Breast epithelium (tissue), 4 donors: ENCODE measurements around the gene ZNRD2. TPM values are rescaled to one million over a fixed set of nuclear protein-coding genes. Genes with fewer than 3 reads are reported as not detected.
A peak's percentile ranks its signal among the peaks of the same experiment; 100 is the strongest.

Source experiments
- DNase-seq, 2 donors: peaks; one replicate each; pipeline ENCODE4 v3.0.0-alpha.2; 2019; ENCODE audit warnings: low spot score in 2 of 2
- H3K27ac ChIP-seq, 2 donors: fragments of 200-600 bp; sonication (generic) in 1 of 2; one replicate each; pipeline ENCODE4 v1.5.1; 2016 to 2019; ENCODE audit warnings: mild to moderate bottlenecking in 1 of 2
- H3K27me3 ChIP-seq, 2 donors: fragments of 200-600 bp; sonication (generic) in 1 of 2; one replicate each; pipeline versions ENCODE4 v1.5.1 to v1.6.0; 2017 to 2019; ENCODE audit warnings: control low read depth in 1 of 2, mild to moderate bottlenecking in 1 of 2
- H3K36me3 ChIP-seq: fragments of 200-600 bp; one replicate; pipeline ENCODE4 v1.5.1; 2019
- H3K4me1 ChIP-seq, 2 donors: fragments of 200-600 bp; sonication (generic); one replicate each; pipeline ENCODE4 v1.5.1; 2016 to 2019; ENCODE audit warnings: control low read depth in 1 of 2
- H3K4me3 ChIP-seq, 3 donors: fragments of 200-600 bp; sonication (generic); 1 replicate in 2 of 3; 2 replicates in 1 of 3; pipeline ENCODE4 v1.5.1; 2016 to 2019; ENCODE audit warnings: mild to moderate bottlenecking in 3 of 3, moderate library complexity in 2 of 3
- H3K9me3 ChIP-seq, 2 donors: fragments of 200-600 bp; sonication (generic) in 1 of 2; one replicate each; pipeline ENCODE4 v1.5.1; 2016 to 2019; ENCODE audit warnings: control low read depth in 1 of 2
- POLR2A ChIP-seq: fragments of 450-650 bp; IDR thresholded peaks from one replicate; pipeline ENCODE4 v1.6.1; 2016; ENCODE audit warnings: antibody characterized with exemption, mild to moderate bottlenecking, moderate library complexity
- POLR2AphosphoS5 ChIP-seq, 3 donors: sonication (generic); formaldehyde crosslinking; IDR thresholded peaks; one replicate each; pipeline ENCODE4 v1.6.1; 2017; ENCODE audit warnings: antibody characterized with exemption in 3 of 3
- intact Hi-C: fragments of 100-400 bp; cut with DNase I; formaldehyde crosslinking; loops from one replicate; pipeline ENCODE4 v1.15.1; 2023; ENCODE audit warnings: low total_unique reads
- total RNA-seq, 3 donors: library from RNA; depleted of rRNA; stranded (reverse); fragments of >200 nt; gene quantifications; one replicate each; pipeline ENCODE4 v1.1.0, GENCODE V29; 2016
- TF ChIP-seq, protein P1 (sequence below), 3 donors: fragments of 450-650 bp; IDR thresholded peaks; one replicate each; pipeline ENCODE4 v1.5.1; 2016 to 2017; ENCODE audit warnings: antibody characterized with exemption in 3 of 3, mild to moderate bottlenecking in 3 of 3, moderate library complexity in 3 of 3

The ZNRD2 gene
- total RNA-seq, 3 donors from 2014 or later: 48.9 to 60.0 (median 59.4) TPM

DNA sequence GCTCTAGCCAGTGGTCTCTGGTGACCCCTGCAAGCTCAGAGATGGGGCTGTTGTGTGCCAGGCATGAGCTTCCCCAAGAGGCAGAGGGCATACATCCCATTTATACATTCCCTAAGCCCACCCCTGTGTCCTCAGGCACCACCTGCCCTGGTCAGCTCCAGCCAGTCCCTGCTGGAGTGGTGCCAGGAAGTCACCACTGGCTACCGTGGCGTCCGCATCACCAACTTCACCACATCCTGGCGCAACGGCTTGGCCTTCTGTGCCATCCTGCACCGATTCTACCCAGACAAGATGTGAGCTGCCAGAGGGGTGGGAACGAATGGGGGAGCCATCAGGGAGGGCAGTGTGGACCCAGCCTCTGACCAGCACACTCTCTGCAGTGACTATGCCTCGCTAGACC is 13.8 kb downstream of the ZNRD2 start:
- H3K4me1 ChIP-seq: no peaks in the 10 kb centered on the region
- no peak for DNase-seq
- H3K27ac ChIP-seq: no peak overlapping the region
- TF ChIP-seq, protein P1, sequence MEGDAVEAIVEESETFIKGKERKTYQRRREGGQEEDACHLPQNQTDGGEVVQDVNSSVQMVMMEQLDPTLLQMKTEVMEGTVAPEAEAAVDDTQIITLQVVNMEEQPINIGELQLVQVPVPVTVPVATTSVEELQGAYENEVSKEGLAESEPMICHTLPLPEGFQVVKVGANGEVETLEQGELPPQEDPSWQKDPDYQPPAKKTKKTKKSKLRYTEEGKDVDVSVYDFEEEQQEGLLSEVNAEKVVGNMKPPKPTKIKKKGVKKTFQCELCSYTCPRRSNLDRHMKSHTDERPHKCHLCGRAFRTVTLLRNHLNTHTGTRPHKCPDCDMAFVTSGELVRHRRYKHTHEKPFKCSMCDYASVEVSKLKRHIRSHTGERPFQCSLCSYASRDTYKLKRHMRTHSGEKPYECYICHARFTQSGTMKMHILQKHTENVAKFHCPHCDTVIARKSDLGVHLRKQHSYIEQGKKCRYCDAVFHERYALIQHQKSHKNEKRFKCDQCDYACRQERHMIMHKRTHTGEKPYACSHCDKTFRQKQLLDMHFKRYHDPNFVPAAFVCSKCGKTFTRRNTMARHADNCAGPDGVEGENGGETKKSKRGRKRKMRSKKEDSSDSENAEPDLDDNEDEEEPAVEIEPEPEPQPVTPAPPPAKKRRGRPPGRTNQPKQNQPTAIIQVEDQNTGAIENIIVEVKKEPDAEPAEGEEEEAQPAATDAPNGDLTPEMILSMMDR (IDR thresholded peaks at IDR 0.05): no peak
- TF ChIP-seq POLR2A (no peak), POLR2AphosphoS5 (IDR thresholded peaks at IDR 0.05) (no peak)
- no peaks in the 10 kb centered on the region for H3K9me3 ChIP-seq
- H3K36me3 ChIP-seq: no peaks in the 10 kb centered on the region
- H3K27me3 ChIP-seq: no peaks in the 10 kb centered on the region
- intact Hi-C loops: no loop called here
- H3K4me3 ChIP-seq: no peak overlapping the region

DNA sequence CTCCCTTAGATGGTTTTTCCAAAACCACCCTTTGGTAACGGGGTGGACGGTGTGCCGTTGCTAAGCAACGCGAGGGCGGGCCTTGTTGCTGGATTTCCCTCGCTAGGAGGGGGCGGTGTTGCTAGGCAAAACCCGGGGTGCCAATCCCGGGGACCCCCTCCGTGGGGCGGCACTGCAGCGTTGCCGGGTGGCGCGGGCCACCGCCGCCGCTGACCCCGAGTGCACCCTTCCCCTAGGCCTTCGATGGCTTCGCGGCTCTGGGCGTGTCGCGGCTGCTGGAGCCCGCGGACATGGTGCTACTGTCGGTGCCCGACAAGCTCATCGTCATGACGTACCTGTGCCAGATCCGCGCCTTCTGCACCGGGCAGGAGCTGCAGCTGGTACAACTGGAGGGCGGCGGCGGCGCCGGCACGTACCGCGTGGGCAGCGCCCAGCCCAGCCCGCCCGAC is 14.5 kb downstream of the ZNRD2 start:
- H3K36me3 ChIP-seq: no peaks in the 10 kb centered on the region
- no peaks in the 10 kb centered on the region for H3K4me1 ChIP-seq
- no peak overlapping the region for H3K4me3 ChIP-seq
- H3K27me3 ChIP-seq: no peaks in the 10 kb centered on the region
- no peak for DNase-seq
- intact Hi-C loops: loop anchor here (5.0 kb wide), 1 partner anchor 42 kb away; no protein-coding TSS in a partner anchor
- H3K27ac ChIP-seq: no peak overlapping the region
- H3K9me3 ChIP-seq: no peaks in the 10 kb centered on the region
- TF ChIP-seq POLR2AphosphoS5 (IDR thresholded peaks at IDR 0.05) (no peak), POLR2A (no peak)
- TF ChIP-seq, protein P1 (IDR thresholded peaks at IDR 0.05): no peak

DNA sequence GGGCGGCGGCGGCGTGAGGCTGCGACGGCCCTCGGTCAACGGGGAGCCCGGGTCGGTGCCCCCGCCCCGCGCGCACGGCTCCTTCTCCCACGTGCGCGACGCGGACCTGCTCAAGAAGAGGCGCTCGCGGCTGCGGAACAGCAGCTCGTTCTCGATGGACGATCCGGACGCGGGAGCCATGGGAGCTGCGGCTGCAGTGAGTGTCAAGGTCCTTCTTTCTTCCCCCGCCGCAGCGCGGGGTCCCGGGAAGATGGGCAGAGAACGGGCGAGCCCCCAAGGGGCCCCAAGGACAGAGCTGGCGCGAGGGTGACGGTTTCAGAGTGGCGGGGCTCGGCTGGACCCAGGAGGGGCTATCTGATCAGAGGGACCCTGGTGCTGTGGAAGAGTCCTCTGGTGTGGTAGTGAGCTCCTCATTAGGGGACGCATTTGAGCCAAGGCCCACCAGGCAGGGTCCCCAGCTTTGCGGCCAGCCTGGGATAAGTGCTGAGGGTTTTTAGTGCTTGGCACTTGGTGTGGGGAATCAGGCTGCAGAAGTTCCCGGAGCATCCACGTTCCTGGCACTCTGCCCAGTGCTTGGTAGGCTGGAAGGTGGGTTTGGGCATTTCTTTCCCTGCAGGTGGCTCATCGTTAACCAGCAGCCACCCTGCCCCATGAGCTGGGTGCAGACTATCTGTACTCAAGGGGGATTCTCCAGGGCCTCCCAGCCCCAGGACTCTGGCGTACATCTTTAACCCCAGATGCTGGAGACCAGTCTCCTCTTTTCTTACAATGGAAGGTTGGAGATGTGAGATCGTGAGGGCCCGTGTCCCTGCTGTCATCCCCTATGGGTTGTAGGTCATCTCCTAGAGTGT is 15.3 kb downstream of the ZNRD2 start:
- intact Hi-C loops: loop anchor here (5.0 kb wide), 1 partner anchor 43 kb away; no protein-coding TSS in a partner anchor
- TF ChIP-seq, protein P1 (IDR thresholded peaks at IDR 0.05): no peak
- TF ChIP-seq POLR2A: no peak
- TF ChIP-seq POLR2AphosphoS5 (IDR thresholded peaks at IDR 0.05): no peak
- Histone ChIP-seq H3K4me3 (no peak overlapping the region), H3K36me3 (no peaks in the 10 kb centered on the region), H3K27me3 (no peaks in the 10 kb centered on the region), H3K27ac (no peak overlapping the region), H3K9me3 (no peaks in the 10 kb centered on the region), H3K4me1 (no peaks in the 10 kb centered on the region)
- DNase-seq: no peak

DNA sequence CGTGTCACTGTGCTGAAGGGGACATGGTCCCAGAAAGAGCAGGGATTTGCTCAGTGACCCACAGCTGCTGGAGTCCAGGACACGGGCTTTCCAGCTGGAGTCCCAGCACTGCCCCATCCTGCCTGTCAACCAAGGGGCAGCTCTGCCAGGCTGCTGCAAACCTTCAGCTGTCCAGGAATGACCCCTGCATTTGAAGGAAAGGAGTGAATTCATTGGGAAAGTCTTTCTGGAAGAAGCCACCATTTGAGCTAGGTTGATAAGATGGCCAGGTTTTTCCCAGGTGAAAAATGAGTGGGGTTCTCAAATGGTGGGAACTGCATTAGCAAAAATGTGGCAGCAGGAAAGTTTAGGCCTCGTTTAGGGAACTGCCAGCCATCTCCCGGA is 16.0 kb downstream of the ZNRD2 start:
- H3K4me3 ChIP-seq: no peak overlapping the region
- no peaks in the 10 kb centered on the region for H3K36me3 ChIP-seq
- H3K27me3 ChIP-seq: no peaks in the 10 kb centered on the region
- DNase-seq: no peak
- H3K4me1 ChIP-seq: no peaks in the 10 kb centered on the region
- no peaks in the 10 kb centered on the region for H3K9me3 ChIP-seq
- TF ChIP-seq POLR2A (no peak), POLR2AphosphoS5 (IDR thresholded peaks at IDR 0.05) (no peak)
- TF ChIP-seq, protein P1 (IDR thresholded peaks at IDR 0.05): no peak
- peak overlapping the region in 1 of 2 donors; percentile 56 for H3K27ac ChIP-seq
- intact Hi-C loops: loop anchor here (5.0 kb wide), 1 partner anchor 44 kb away; no protein-coding TSS in a partner anchor

DNA sequence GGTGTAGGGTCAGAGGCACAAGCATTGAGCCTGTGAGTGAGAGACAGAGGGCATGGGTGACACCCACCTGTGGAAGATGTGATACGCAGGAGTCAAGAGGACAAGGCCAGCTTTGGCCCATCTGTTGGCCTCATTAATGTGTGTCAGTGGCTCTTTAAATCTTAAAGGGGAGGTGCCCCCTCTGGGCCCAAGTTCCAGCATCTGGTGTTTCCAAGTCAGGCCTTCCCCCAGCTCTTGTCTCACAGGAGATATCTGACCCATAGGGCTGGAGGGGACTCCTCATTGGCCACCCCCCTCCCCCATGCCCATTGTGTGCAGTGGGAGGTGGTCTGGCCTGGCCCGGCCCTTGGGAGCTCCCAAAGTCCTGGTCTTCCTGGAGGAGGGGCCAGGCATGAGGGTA is 16.4 kb downstream of the ZNRD2 start:
- Histone ChIP-seq H3K36me3 (no peaks in the 10 kb centered on the region), H3K27ac (peak overlapping the region in 1 of 2 donors; percentile 56)

More for the DNA sequence above, 16.4 kb downstream of the ZNRD2 start:
- H3K9me3 ChIP-seq: no peaks in the 10 kb centered on the region
- DNase-seq: no peak
- TF ChIP-seq POLR2AphosphoS5 (IDR thresholded peaks at IDR 0.05) (no peak), POLR2A (no peak)
- TF ChIP-seq, protein P1 (IDR thresholded peaks at IDR 0.05): no peak
- no peaks in the 10 kb centered on the region for H3K27me3 ChIP-seq
- intact Hi-C loops: loop anchor here (5.0 kb wide), 1 partner anchor 44 kb away; no protein-coding TSS in a partner anchor
- no peaks in the 10 kb centered on the region for H3K4me1 ChIP-seq
- no peak overlapping the region for H3K4me3 ChIP-seq
